Measurements from ENCODE around the gene GPR55.

DNA sequence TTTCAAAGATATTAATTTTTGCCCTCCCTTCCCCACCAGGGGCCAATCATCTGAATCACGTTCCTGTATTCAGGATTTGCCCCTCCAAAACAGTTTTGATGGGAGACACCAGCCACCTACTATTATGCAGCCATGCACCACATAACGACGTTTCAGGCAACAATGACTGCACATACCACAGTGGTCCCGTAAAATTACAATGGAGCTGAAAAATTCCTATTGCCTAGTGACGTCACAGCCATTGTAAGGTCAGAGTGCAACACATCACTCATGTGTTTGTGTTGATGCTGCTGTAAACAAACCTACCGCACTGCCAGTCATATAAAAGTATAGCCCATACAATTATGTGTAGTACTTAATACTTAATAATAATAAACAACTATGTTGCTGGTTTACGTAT lies 37.7 kb downstream of the GPR55 start:
- TF ChIP-seq SMC3 (conservative IDR thresholded peaks at IDR 0.05; ENCODE audit: poor library complexity) (no peak), POLR2AphosphoS5 (IDR thresholded peaks at IDR 0.05) (no peak), EZH2 (IDR thresholded peaks at IDR 0.05; ENCODE audit: borderline replicate concordance, insufficient read depth, low read length, poor library complexity, severe bottlenecking) (no peak)
- TF ChIP-seq, protein P1, sequence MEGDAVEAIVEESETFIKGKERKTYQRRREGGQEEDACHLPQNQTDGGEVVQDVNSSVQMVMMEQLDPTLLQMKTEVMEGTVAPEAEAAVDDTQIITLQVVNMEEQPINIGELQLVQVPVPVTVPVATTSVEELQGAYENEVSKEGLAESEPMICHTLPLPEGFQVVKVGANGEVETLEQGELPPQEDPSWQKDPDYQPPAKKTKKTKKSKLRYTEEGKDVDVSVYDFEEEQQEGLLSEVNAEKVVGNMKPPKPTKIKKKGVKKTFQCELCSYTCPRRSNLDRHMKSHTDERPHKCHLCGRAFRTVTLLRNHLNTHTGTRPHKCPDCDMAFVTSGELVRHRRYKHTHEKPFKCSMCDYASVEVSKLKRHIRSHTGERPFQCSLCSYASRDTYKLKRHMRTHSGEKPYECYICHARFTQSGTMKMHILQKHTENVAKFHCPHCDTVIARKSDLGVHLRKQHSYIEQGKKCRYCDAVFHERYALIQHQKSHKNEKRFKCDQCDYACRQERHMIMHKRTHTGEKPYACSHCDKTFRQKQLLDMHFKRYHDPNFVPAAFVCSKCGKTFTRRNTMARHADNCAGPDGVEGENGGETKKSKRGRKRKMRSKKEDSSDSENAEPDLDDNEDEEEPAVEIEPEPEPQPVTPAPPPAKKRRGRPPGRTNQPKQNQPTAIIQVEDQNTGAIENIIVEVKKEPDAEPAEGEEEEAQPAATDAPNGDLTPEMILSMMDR (IDR thresholded peaks at IDR 0.05; ENCODE audit: poor library complexity, severe bottlenecking) = no peak

All from neural cell (in vitro differentiated cells).